Central memory CD4-positive, alpha-beta T cell (primary cell): ENCODE measurements around the gene FAM209A.
"Not testable (repeated sequence)": the region's sequence is repeated elsewhere in the genome, so short reads cannot be mapped to it uniquely, and the experiment has no call there.

Experiments
- DNase-seq: peaks from one replicate; pipeline ENCODE4 v3.0.0; 2022

FAM209A gene

DNA sequence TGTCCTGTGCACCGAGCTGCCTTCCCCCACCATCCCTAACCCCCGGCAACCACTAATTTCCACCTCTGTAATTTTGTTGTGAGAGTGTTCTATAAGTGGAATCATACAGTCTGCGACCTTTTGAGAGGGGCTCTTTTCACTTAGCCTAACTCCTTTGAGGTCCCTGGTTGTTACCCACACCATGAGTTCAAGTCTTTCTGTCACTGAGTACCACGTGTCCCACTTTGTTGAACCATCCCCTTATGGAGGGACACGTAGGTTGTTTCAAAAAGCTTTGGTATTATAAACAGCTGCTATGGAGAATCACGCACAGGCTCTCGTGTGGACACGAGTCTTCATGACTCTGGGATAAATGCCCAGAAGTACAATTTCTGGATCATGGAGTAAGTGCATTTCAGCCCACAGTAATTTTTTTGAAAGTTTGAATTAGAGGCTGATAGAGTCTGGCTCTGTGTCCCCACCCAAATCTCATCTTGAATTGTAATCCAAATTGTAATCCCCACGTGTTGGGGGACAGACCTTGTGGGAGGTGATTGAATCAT is 18.0 kb downstream of the FAM209A start:
- DNase-seq, result no peak

DNA sequence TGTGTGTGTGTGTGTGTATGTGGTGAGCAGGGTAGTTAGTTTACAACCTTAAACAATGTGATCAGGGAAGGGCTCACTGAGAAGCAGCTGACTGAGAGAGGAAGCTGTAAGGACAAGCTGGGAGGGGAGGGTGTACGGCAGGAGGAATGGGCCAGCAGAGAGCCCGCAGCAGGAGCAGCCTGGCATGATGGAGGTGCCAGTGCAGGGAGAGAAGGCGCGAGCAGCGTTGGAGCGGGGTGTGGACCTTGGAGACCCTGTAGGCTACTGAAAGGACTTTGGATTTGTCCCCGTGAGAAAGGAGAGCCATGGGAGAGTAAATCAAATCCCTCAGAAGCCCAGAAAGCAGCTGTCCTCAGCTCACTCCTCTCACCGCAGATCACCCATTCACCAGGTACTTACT is 27.0 kb downstream of the FAM209A start:
- no peak for DNase-seq

DNA sequence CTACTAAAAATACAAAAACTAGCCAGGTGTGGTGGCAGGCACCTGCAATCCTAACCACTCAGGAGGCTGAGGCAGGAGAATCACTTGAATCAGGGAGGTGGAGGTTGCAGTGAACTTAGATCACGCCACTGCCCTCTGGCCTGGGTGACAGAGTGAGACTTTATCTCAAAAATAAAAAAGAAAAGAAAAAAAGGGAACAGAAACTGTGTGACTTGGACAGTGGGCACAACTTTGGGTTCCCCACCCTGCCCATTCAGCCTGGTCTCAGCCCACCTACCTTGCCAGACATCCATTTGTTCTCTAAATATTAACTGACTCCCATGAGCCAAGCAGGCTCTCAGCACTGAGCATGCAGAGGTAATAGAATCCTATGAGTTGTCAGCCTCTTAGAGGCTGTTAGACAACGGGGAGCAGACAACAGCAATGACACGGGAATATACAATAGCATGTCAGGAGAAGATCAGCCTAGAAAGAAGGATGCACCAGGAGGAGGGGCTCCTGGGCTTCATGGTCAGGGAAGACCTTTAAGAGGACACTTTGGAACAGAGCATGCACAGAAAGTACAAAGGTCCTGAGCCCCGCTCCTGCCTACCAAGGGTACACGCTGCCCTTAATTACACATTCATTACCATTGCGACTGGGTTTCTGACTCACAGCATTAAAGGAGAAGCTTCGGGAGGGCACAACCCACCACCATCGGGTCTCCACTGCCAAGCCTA is 28.5 kb downstream of the FAM209A start:
- DNase-seq, result no peak

DNA sequence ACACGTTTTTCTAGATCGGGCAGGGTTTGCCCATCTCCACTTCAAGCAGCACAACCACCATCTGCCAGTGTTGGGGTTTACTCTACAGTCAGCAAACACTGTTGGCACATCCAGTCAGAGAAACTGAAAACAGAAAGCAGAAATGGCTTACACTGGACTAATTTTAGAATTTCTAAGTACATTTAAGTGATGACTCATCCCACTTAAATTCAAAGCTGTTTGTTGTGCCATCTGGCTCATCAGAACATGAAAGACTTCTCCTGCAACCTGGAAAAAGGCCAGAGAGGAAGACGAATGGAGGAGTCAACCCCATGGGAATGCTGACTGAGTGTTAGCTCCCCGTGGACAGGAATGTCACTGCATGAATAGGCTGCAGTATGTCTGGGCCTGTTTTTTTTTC is 30.3 kb downstream of the FAM209A start:
- DNase-seq, result no peak

DNA sequence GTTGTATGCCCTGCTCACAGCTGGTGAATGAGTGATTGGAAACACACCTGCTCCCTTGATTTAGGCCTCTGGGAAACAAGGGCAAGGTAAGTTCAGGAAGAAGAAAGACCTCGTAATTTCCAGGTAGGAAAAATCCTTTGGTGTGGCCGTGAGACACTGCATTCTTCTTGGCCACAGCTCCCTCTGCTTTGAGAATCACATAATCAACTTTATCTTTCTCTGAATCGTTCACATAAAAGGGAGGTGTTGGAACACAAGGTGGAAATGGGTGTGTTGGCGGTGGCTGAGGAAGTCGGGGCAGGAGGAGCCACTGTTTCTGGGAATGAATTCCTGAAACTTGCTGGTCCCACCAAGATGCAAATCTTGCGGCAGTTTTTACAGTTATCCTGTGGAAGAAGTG is 34.4 kb downstream of the FAM209A start:
- DNase-seq, result no peak

DNA sequence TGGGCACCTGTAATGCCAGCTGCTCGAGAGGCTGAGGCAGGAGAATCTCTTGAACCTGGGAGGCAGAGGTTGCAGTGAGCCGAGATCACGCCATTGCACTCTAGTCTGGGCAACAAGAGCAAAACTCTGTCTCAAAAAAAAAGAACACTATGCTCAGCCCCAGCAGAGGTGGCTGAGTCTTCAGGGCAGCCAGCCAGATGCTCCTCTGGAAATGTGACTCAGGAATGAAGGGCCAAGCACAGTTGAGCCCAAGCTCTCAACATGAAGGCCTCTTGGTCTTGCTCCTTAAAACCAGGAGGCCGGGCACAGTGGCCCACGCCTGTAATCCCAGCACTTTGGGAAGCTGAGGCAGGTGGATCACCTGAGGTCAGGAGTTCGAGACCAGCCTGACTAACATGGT is 40.0 kb downstream of the FAM209A start:
- not testable (repeated sequence) for DNase-seq

DNA sequence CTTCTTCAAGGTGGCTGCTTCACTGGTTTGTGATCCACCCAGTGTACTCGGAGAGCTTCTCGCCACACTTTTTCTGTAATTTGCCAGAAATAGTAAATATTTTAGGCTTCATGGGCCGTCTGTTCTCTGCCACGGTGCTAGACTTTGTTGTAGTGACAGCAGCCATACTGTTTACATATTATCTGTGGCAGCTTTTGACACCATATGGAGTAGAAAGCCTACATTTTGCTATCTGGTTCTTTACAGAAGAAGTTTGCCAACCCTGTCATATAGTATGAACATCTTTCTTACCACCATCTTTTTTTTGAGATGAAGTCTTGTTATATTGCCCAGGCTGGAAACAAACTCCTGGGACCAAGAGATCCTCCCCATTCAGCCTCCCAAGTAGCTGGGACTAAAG is 41.0 kb downstream of the FAM209A start:
- DNase-seq, result no peak

DNA sequence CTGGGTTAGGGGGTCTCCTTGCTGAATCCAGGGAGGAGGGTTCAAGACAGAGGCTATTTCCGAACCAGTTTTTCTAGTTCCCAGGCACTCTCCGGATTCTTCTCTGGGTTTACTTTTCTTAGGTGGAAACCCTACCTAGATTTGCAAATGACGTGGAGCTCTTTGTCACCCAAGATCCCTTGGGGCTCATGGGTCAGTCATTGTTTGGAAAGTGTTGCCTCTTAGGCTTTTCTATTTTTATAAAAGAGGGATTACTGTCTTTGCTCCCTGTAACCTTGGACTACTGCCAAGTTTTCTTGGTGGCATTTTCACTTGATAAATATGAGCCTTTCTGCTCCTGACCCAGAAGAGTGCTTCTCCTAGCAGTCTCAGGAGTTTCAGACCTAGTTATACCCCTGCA is 42.1 kb downstream of the FAM209A start:
- no peak for DNase-seq

DNA sequence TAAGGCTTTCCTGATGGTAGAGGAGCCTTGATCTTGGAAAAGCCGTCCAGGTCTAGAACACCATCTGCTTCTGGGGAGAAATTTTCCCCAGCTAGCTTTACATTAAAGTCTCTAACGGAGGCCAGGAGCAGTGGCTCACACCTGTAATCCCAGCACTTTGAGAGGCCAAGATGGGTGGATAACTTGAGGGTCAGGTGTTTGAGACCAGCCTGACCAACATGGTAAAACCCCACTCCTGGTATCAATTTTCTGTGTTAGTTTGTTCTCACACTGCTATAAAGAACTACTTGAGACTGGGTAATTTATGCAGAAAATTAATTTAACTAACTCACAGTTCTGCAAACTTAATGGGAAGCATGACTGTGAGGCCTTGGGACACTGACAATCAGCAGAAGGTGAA is 46.3 kb downstream of the FAM209A start:
- no peak for DNase-seq

DNA sequence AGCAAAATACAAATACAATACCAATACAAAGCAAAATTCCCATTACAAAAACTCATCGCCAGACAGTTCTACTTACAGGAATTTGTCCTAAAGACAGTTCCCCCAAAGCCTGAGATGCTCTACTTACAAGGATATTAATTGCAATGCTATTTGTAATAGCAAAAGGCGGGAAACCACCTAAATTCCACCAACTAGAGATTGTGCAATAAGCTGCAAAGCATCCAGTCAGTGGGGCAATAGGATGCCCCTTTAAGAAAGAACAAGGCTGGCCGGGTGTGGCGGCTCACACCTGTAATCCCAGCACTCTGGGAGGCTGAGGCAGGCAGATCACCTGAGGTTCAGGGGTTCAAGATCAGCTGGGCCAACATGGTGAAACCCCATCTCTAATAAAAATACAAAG is 47.6 kb downstream of the FAM209A start:
- no peak for DNase-seq

DNA sequence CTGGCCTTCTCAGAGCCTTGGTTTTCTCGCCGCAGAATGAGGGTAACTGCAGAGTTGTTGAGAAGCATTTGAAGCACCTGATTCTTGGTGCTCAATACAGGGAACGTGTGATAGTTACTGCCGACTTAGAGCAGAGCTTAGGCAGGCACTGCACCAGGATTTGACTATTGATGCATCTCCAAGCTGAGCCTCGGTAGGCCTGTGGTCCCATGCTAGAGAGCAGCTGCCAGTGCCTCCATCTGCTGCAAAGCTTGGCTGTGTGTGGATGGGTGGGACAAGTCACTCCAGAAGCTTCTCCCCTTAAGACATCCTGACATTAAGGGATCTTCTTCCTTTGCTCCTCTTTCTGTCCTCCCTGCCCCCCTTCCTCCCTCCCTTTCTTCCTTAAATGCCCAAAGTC is 49.4 kb downstream of the FAM209A start:
- no peak for DNase-seq

DNA sequence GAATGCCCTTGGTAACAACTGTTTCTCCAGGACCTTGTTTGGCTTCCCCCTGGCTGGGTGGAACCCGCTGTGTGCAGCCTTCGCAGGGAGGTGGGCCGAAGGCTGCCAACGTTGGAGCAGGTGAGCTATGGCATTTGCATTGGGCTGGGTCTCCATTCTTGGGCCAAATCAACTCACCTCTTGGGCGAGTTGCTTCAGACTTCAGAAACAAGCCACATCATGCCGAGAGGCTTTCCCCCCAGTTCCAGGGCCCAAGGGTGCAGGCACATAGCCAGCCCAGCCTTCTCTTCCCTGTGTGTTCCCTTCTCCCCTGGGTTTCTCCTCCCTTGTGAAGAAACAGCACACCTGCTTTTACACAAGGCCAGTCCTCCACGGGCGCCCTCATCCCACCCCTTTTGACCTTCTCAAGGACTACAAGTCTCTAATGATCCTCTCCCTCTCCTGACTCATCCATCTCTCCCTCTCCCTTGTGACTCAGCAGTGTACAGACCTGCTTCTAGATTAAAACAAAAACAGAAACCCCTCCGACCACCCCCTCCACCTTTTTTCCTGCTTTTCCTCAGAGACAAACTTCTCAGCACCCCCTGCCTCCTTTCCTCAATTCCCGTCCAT is 50.1 kb downstream of the FAM209A start:
- DNase-seq, result no peak

DNA sequence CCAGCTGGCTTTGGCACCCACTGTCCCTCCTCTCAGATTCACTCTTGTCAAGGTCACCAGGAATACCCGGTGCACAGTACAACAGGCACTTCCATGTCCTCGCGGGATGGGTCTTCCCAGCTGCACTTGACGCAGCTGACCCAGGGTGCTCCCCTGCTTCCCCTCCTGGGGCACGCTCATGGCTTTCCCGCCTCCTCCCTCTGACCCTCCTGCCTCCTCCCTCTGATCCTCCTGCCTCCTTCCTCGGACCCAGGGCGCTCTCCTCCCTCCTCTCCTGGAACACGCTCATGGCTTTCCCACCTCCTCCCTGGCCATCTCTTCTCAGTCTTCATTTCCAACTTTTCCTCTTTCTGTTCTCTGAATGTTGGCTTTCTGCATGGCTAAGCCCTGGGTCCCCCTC is 50.6 kb downstream of the FAM209A start:
- no peak for DNase-seq
